ENCODE data around the gene KDM8.

GRCh38 chr16:27202923-27203506, 311 bp upstream of the KDM8 start:
- no peak for TF ChIP-seq EZH2 (IDR thresholded peaks at IDR 0.05)
- TF ChIP-seq, protein P1, sequence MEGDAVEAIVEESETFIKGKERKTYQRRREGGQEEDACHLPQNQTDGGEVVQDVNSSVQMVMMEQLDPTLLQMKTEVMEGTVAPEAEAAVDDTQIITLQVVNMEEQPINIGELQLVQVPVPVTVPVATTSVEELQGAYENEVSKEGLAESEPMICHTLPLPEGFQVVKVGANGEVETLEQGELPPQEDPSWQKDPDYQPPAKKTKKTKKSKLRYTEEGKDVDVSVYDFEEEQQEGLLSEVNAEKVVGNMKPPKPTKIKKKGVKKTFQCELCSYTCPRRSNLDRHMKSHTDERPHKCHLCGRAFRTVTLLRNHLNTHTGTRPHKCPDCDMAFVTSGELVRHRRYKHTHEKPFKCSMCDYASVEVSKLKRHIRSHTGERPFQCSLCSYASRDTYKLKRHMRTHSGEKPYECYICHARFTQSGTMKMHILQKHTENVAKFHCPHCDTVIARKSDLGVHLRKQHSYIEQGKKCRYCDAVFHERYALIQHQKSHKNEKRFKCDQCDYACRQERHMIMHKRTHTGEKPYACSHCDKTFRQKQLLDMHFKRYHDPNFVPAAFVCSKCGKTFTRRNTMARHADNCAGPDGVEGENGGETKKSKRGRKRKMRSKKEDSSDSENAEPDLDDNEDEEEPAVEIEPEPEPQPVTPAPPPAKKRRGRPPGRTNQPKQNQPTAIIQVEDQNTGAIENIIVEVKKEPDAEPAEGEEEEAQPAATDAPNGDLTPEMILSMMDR (IDR thresholded peaks at IDR 0.05 in 2 of 3, conservative IDR thresholded peaks at IDR 0.05 in 1 of 3; ENCODE audit: borderline replicate concordance in 1 of 3, insufficient read depth in 1 of 3, low read depth in 2 of 3, low read length in 2 of 3) = no peak
- no peak for TF ChIP-seq POLR2AphosphoS5 (IDR thresholded peaks at IDR 0.05; ENCODE audit: low read depth, low read length)
- TF ChIP-seq, protein P2, sequence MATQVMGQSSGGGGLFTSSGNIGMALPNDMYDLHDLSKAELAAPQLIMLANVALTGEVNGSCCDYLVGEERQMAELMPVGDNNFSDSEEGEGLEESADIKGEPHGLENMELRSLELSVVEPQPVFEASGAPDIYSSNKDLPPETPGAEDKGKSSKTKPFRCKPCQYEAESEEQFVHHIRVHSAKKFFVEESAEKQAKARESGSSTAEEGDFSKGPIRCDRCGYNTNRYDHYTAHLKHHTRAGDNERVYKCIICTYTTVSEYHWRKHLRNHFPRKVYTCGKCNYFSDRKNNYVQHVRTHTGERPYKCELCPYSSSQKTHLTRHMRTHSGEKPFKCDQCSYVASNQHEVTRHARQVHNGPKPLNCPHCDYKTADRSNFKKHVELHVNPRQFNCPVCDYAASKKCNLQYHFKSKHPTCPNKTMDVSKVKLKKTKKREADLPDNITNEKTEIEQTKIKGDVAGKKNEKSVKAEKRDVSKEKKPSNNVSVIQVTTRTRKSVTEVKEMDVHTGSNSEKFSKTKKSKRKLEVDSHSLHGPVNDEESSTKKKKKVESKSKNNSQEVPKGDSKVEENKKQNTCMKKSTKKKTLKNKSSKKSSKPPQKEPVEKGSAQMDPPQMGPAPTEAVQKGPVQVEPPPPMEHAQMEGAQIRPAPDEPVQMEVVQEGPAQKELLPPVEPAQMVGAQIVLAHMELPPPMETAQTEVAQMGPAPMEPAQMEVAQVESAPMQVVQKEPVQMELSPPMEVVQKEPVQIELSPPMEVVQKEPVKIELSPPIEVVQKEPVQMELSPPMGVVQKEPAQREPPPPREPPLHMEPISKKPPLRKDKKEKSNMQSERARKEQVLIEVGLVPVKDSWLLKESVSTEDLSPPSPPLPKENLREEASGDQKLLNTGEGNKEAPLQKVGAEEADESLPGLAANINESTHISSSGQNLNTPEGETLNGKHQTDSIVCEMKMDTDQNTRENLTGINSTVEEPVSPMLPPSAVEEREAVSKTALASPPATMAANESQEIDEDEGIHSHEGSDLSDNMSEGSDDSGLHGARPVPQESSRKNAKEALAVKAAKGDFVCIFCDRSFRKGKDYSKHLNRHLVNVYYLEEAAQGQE (IDR thresholded peaks at IDR 0.05; ENCODE audit: low read depth) = no peak
- no peak for TF ChIP-seq EGR1 (IDR thresholded peaks at IDR 0.05; ENCODE audit: low read depth)
- TF ChIP-seq CEBPB (IDR thresholded peaks at IDR 0.05; ENCODE audit: low read depth) = no peak
- TF ChIP-seq ELF1 (IDR thresholded peaks at IDR 0.05; ENCODE audit: borderline replicate concordance, low read depth) = no peak
- TF ChIP-seq RAD21 (IDR thresholded peaks at IDR 0.05; ENCODE audit: low read depth) = no peak
- TF ChIP-seq YY1 (IDR thresholded peaks at IDR 0.05; ENCODE audit: extremely low read depth, insufficient replicate concordance, low read depth, low read length) = peak; percentile 80
- no peak for TF ChIP-seq TCF7L2 (IDR thresholded peaks at IDR 0.05; ENCODE audit: borderline replicate concordance, extremely low read depth, insufficient read depth, insufficient read length)

Measured in HCT116 (cell line).